ENCODE data around the gene HPCAL1. TPM values are rescaled to one million over a fixed set of nuclear protein-coding genes. Genes with fewer than 3 reads are reported as not detected.

Gene HPCAL1
- total RNA-seq, 1 donor from 2014 or later = 401 TPM

DNA sequence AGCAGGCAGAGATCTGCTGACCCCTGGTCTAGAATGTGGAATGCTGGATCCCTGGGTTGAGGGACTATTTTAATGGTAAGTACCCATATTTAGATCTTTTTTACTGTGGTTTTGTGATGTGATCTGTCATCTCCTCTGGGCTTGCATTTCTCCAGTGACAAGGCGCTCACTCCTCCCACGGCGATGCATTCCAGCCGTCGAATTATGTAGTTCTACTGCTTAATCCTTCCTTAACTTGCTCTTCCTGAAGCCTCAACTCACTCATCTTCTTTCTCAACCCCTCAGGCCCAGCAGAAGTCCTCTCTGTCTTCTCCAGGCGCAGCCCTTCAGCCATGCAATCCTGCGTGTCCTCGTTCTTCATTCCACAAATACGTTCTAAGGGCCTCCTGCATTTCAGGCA lies 51.2 kb downstream of the HPCAL1 start:
- no peak overlapping the region for H3K4me3 ChIP-seq

DNA sequence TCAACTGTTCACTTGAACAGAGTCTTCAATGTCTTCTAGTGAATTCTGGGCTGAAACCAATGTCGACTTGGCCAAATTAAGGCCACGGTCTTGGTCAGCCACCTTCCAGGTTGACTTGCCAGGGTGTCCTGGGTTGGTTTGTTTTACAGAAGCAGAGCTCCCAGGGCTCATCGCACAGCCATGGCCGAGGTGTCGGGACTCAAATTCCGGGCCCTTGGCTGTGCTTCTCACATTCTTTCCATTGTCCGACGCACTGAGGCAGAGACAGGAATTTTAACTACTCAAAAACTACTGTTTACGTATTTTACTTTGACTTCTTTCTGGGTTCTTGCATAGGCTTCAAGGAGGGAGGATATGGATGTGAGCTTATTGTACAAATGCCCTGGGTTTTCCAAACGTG lies 51.7 kb downstream of the HPCAL1 start:
- Histone ChIP-seq H3K36me3 (no peaks in the 10 kb centered on the region), H3K9me3 (no peaks in the 10 kb centered on the region), H3K27ac (no peak overlapping the region), H3K27me3 (no peaks in the 10 kb centered on the region), H3K4me3 (no peak overlapping the region), H3K4me1 (no peaks in the 10 kb centered on the region)
- TF ChIP-seq, protein P1, sequence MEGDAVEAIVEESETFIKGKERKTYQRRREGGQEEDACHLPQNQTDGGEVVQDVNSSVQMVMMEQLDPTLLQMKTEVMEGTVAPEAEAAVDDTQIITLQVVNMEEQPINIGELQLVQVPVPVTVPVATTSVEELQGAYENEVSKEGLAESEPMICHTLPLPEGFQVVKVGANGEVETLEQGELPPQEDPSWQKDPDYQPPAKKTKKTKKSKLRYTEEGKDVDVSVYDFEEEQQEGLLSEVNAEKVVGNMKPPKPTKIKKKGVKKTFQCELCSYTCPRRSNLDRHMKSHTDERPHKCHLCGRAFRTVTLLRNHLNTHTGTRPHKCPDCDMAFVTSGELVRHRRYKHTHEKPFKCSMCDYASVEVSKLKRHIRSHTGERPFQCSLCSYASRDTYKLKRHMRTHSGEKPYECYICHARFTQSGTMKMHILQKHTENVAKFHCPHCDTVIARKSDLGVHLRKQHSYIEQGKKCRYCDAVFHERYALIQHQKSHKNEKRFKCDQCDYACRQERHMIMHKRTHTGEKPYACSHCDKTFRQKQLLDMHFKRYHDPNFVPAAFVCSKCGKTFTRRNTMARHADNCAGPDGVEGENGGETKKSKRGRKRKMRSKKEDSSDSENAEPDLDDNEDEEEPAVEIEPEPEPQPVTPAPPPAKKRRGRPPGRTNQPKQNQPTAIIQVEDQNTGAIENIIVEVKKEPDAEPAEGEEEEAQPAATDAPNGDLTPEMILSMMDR (IDR thresholded peaks at IDR 0.05) = no peak
- intact Hi-C loops (cut with DNase I) = no loop called here
- DNase-seq (ENCODE audit: low spot score in 2 of 2) = no peak

More for the DNA sequence above, 51.2 kb downstream of the HPCAL1 start:
- no peaks in the 10 kb centered on the region for H3K4me1 ChIP-seq
- no peak overlapping the region for H3K27ac ChIP-seq
- no peak for DNase-seq (ENCODE audit: low spot score in 2 of 2)
- TF ChIP-seq, protein P1 (IDR thresholded peaks at IDR 0.05) = no peak
- no peaks in the 10 kb centered on the region for H3K36me3 ChIP-seq
- intact Hi-C loops (cut with DNase I) = no loop called here
- H3K9me3 ChIP-seq = no peaks in the 10 kb centered on the region
- H3K27me3 ChIP-seq = no peaks in the 10 kb centered on the region

DNA sequence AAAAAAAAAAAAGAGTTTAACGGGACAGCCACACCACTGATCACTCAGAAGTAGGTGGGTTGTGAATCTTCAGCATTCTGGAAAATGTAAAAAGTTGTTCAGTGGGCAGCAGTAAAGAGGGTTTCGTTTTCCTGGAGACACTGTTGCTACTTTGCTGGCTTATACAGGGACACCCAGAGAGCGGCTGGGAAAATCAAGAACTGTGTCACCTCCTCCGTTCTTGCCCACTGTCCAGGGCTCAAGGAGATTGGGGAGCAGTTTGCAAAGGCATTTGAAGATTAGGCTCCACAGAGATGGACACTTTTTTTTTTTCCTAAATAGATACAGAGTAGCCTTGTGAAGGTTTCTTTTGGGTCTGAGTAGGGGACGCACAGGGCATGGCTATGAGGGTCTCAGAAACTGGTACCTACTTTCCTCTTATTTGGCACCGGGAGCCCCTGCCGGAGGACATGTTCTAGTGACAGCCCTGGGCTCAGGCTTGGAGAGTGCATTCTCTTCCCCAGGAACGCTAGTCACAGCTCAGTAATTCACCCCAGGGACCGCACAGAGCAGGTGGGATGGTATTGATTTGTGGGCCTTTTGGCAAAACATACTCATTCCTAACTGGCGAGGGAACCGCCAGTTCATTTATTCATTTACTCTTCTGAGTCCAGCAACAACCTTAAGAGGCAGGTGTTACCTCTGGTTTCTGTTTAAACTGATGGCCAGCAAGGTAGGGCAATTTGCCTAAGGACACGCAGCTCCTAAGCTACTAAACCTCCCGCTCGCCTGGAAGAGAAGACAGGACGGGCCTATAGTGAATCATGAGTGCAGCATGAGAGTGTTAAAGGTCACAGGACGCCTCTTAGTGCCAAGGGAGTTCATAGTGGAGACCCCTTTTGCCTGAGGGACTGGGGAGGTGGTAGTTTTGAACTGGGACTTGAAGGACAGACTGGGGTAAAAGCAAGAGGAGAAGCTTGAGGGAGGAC lies 53.1 kb downstream of the HPCAL1 start:
- Histone ChIP-seq H3K36me3 (no peaks in the 10 kb centered on the region), H3K9me3 (no peaks in the 10 kb centered on the region), H3K27me3 (no peaks in the 10 kb centered on the region), H3K4me1 (no peaks in the 10 kb centered on the region), H3K27ac (no peak overlapping the region), H3K4me3 (no peak overlapping the region)
- TF ChIP-seq, protein P1 (IDR thresholded peaks at IDR 0.05) = no peak
- DNase-seq (ENCODE audit: low spot score in 2 of 2) = no peak
- intact Hi-C loops (cut with DNase I) = no loop called here

DNA sequence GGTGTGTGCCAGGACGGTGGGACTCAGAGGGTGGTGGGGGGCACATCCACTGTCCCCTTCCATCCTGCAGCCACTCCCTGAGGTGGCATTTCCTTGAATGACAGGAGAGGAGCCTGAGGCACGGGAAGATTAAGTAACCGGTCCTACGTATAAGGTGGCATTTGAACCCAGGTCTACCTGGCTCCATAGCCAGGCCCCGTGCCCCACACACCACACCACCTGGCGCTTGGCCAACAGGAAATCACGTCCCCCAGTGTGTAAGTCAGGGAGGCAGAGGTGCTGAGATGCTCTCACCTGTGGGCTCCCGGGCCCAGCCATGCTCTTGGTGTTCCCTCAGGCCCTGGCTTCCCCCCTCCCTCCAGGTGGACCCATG lies 53.7 kb downstream of the HPCAL1 start:
- no peaks in the 10 kb centered on the region for H3K4me1 ChIP-seq

DNA sequence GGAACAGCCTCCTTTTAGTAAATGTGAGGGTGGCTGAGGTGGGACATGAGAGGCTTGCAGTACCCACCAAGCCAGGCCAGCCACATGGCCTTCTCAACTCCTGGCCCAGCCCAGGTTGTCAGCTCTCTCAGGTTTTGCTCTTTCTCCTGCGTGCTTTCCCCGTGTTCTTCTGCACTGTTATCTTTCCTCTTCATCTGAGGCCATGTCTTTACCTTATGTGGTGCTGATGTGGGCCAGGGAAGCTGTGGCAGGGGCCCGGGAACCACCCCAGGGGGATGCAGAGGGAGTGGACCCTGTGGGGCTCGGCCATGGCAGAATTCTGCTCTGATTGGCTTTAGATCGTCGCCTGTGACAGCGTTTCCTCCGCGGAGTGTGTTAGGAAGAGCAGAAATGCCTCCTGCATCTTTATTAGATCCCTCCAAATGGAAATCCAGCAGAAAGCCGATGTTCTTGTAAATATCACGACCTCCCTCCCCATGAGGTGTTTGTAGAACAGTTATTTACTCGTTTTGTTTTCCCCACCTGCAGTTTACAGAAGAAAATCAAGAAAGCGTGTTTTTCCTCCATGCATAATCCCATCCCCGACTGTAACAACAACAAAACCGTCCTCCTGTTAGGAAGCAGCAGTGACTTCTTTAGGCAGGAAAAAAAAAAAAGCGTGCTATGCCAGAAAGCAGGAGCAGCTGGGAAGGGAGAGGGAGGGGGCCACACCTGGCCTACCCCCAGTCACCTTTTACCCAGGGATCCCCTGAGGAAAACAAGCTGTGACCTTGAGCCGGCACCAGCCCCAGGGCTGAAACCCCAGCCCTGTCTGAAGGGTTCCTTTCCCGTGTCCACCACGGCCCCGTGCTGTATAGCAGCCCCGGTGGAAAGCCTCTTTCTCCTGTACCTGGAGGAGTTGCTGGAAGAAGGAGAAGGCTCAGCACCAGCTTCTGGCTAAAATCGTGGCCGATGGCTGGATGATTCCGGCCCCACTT lies 54.8 kb downstream of the HPCAL1 start:
- Histone ChIP-seq H3K4me3 (no peak overlapping the region), H3K9me3 (no peaks in the 10 kb centered on the region), H3K27ac (no peak overlapping the region), H3K36me3 (no peaks in the 10 kb centered on the region), H3K4me1 (no peaks in the 10 kb centered on the region), H3K27me3 (no peaks in the 10 kb centered on the region)
- no peak for DNase-seq (ENCODE audit: low spot score in 2 of 2)
- TF ChIP-seq, protein P1 (IDR thresholded peaks at IDR 0.05) = no peak
- intact Hi-C loops (cut with DNase I) = no loop called here

More for the DNA sequence above, 53.7 kb downstream of the HPCAL1 start:
- H3K36me3 ChIP-seq = no peaks in the 10 kb centered on the region
- H3K27ac ChIP-seq = no peak overlapping the region
- intact Hi-C loops (cut with DNase I) = no loop called here
- no peak overlapping the region for H3K4me3 ChIP-seq
- TF ChIP-seq, protein P1 (IDR thresholded peaks at IDR 0.05) = no peak
- H3K27me3 ChIP-seq = no peaks in the 10 kb centered on the region
- no peaks in the 10 kb centered on the region for H3K9me3 ChIP-seq
- DNase-seq (ENCODE audit: low spot score in 2 of 2) = no peak
